ENCODE measurements around the gene LAIR2. TPM values are rescaled to one million over a fixed set of nuclear protein-coding genes. Genes with fewer than 3 reads are reported as not detected.
"Not testable (repeated sequence)": the region's sequence is repeated elsewhere in the genome, so short reads cannot be mapped to it uniquely, and the experiment has no call there.

The LAIR2 gene
- total and polyA plus RNA-seq, 7 experiments from 2014 or later: 0.85 to 12.8 (median 2.8) TPM; not detected in 1

DNA sequence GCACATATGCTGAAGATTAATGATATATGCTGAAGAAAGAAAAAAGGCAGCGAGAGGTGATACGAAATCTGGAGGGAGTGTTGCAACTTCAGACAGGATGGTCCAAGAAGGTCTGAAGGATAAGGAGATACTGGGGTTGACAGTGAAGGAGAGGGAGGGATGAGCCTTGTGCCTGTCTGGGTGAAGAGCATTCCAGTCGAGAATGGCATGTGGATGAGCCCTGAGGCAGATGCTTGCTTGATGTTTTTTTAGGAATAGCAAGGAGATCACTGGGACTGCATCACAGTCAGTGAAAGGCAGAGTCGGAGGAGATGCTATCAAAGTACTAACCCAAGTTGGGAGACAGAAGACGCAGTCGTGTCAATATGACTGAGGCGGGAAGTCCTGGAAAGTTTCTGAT is 13.3 kb upstream of the LAIR2 start:
- Mint-ChIP-seq H3K27ac (no peak overlapping the region), H3K4me1 (peaks cover 0 to 5% (median 0%) of the 10 kb centered on the region in 7 donors), H3K36me3 (no peaks in the 10 kb centered on the region), H3K4me3 (no peak overlapping the region), H3K9me3 (peaks cover 0 to 4% (median 0%) of the 10 kb centered on the region in 11 donors), H3K27me3 (peaks cover 9 to 30% (median 11%) of the 10 kb centered on the region in 5 donors)
- Histone ChIP-seq H3K9me3 (ENCODE audit: control insufficient read depth in 2 of 3, low read length in 3 of 3) (no peaks in the 10 kb centered on the region), H3K4me3 (ENCODE audit: low read length) (no peak overlapping the region), H3K27me3 (ENCODE audit: control insufficient read depth in 2 of 2, insufficient read depth in 2 of 2, low read length in 2 of 2) (no peaks in the 10 kb centered on the region), H3K36me3 (ENCODE audit: control insufficient read depth in 2 of 3, insufficient read depth in 3 of 3, low read length in 3 of 3) (no peaks in the 10 kb centered on the region), H3K27ac (ENCODE audit: low read depth, low read length) (no peak overlapping the region), H3K4me1 (ENCODE audit: control insufficient read depth in 2 of 2, insufficient read depth in 2 of 2, low read length in 2 of 2) (no peaks in the 10 kb centered on the region)
- POLR2A ChIA-PET: no interaction called here
- ATAC-seq (no peak), DNase-seq (no peak)
- intact Hi-C loops (cut with micrococcal nuclease): no loop called here
- CTCF ChIA-PET: no interaction called here

DNA sequence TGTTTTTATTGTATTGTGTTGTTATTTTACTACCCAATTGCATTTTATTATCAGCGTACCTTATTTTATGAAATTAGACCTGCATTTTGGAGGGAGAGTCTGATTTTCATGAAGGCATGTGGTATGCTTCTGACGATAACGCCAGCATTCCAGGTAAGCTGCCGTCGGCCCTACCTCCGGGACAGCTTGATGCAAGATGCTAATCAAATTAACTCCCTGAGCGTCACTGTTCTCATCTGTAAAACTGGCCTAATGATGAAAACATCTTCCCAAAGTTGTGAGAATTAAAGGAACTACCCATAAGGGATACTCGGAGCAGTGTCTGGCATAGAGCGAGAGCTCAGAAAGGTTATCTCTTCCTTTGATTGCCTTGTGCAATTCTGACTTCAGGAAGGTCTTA is 12.9 kb upstream of the LAIR2 start:
- Histone ChIP-seq H3K4me1 (ENCODE audit: control insufficient read depth in 2 of 2, insufficient read depth in 2 of 2, low read length in 2 of 2) (no peaks in the 10 kb centered on the region), H3K4me3 (ENCODE audit: low read length) (no peak overlapping the region), H3K36me3 (ENCODE audit: control insufficient read depth in 2 of 3, insufficient read depth in 3 of 3, low read length in 3 of 3) (no peaks in the 10 kb centered on the region), H3K27me3 (ENCODE audit: control insufficient read depth in 2 of 2, insufficient read depth in 2 of 2, low read length in 2 of 2) (no peaks in the 10 kb centered on the region), H3K27ac (ENCODE audit: low read depth, low read length) (no peak overlapping the region), H3K9me3 (ENCODE audit: control insufficient read depth in 2 of 3, low read length in 3 of 3) (no peaks in the 10 kb centered on the region)
- intact Hi-C loops (cut with micrococcal nuclease): no loop called here
- Mint-ChIP-seq H3K4me3 (no peak overlapping the region), H3K27me3 (peaks cover 7 to 28% (median 9%) of the 10 kb centered on the region in 5 donors), H3K36me3 (no peaks in the 10 kb centered on the region), H3K9me3 (peaks cover 0 to 4% (median 0%) of the 10 kb centered on the region in 11 donors), H3K27ac (no peak overlapping the region), H3K4me1 (peaks cover 0 to 4% (median 0%) of the 10 kb centered on the region in 7 donors)
- CTCF ChIA-PET: no interaction called here
- ATAC-seq (no peak), DNase-seq (no peak)
- POLR2A ChIA-PET: no interaction called here

DNA sequence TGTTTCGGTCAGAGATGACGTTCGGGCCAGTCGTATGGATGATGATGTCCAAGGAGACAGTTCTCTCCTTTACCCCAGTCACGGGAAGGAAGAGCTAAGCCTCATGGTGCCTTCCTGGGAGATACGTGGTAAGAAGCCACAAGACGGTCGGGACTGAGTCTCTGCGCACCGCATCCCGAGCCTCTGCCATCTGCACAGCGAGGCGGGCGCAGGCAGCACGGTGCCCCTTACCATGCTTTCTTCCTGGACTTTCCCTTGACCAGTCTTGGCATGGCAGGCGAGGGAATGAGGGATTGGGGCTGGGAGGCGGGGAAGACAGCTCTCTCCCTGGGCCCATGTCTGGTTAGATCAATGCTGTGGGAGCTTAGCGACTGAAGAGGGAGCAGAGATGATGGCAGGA is 10.1 kb upstream of the LAIR2 start:
- no peak overlapping the region for H3K27ac Mint-ChIP-seq
- intact Hi-C loops (cut with micrococcal nuclease): no loop called here
- no peak for DNase-seq
- peaks cover 2 to 16% (median 6%) of the 10 kb centered on the region in 7 donors for H3K4me1 Mint-ChIP-seq
- no peak for ATAC-seq
- Histone ChIP-seq H3K4me1 (ENCODE audit: control insufficient read depth in 2 of 2, insufficient read depth in 2 of 2, low read length in 2 of 2) (no peaks in the 10 kb centered on the region), H3K4me3 (ENCODE audit: low read length) (no peak overlapping the region), H3K9me3 (ENCODE audit: control insufficient read depth in 2 of 3, low read length in 3 of 3) (no peaks in the 10 kb centered on the region), H3K36me3 (ENCODE audit: control insufficient read depth in 2 of 3, insufficient read depth in 3 of 3, low read length in 3 of 3) (no peaks in the 10 kb centered on the region), H3K27me3 (ENCODE audit: control insufficient read depth in 2 of 2, insufficient read depth in 2 of 2, low read length in 2 of 2) (no peaks in the 10 kb centered on the region), H3K27ac (ENCODE audit: low read depth, low read length) (no peak overlapping the region)
- no peaks in the 10 kb centered on the region for H3K36me3 Mint-ChIP-seq
- no peak overlapping the region for H3K4me3 Mint-ChIP-seq
- ChIA-PET POLR2A (no interaction called here), CTCF (no interaction called here)
- peaks cover 7 to 42% (median 18%) of the 10 kb centered on the region in 5 donors for H3K27me3 Mint-ChIP-seq
- peaks cover 0 to 4% (median 0%) of the 10 kb centered on the region in 11 donors for H3K9me3 Mint-ChIP-seq

DNA sequence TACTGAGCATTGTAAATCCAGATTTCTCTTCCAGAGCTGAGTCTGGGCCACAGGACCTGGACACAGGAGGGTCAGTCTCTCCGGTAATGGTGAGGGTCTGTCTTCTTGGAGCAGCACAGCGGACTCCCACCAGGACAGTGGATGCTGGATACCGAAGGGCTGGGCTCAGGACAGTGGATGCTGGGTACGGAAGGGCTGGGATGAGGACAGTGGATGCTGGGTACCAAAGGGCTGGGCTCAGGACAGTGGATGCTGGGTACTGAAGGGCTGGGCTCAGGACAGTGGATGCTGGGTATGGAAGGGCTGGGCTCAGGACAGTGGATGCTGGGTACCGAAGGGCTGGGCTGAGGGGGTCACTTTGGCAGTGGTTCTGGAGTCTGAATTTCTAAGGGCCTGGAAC is 9.6 kb upstream of the LAIR2 start:
- CTCF ChIA-PET; H3K4me1 ChIP-seq (ENCODE audit: control insufficient read depth in 2 of 2, insufficient read depth in 2 of 2, low read length in 2 of 2); H3K27ac Mint-ChIP-seq; H3K27ac ChIP-seq (ENCODE audit: low read depth, low read length); H3K9me3 ChIP-seq (ENCODE audit: control insufficient read depth in 2 of 3, low read length in 3 of 3); intact Hi-C loops (cut with micrococcal nuclease); H3K36me3 ChIP-seq (ENCODE audit: control insufficient read depth in 2 of 3, insufficient read depth in 3 of 3, low read length in 3 of 3); ATAC-seq; H3K4me3 Mint-ChIP-seq; DNase-seq; POLR2A ChIA-PET; H3K27me3 ChIP-seq (ENCODE audit: control insufficient read depth in 2 of 2, insufficient read depth in 2 of 2, low read length in 2 of 2); H3K4me3 ChIP-seq (ENCODE audit: low read length); H3K9me3 Mint-ChIP-seq; H3K36me3 Mint-ChIP-seq: not testable (repeated sequence)
- H3K27me3 Mint-ChIP-seq: peaks cover 7 to 46% (median 18%) of the 10 kb centered on the region in 5 donors
- peaks cover 6 to 19% (median 11%) of the 10 kb centered on the region in 7 donors for H3K4me1 Mint-ChIP-seq

DNA sequence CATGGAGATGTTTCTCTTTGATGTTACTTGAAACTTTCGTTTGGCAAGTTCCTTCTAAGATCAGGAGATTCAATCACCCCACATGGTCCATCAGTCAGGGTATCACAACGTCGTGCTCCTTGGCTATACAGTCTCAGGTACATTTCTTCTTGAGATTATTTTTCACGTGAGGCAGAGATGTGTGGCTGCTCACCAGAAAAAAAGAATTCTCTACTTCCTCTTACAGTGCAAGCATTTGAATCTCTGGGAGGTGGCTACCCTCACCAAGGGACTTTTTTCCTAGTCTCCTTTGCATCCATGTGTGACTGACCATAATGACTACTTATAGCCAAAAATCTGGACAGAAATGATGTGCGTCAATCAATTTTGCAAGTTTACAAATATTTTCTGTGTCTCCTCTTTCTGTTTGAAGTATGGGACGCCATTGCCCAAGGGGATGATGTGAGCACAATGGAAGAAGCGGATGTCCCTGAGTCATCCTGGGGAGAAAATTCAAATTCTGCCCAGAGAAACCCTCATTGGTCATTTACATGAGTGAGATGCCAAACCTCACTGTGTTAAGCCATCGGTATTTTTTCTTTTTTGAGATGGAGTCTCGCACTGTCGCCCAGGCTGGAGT is 8.6 kb upstream of the LAIR2 start:
- Mint-ChIP-seq H3K27ac (peak overlapping the region in 2 of 9 donors; percentile 42 to 47), H3K4me3 (no peak overlapping the region), H3K36me3 (no peaks in the 10 kb centered on the region), H3K9me3 (peaks cover 0 to 4% (median 0%) of the 10 kb centered on the region in 11 donors), H3K27me3 (peaks cover 7 to 48% (median 18%) of the 10 kb centered on the region in 5 donors), H3K4me1 (peaks cover 9 to 22% (median 19%) of the 10 kb centered on the region in 7 donors)
- Histone ChIP-seq H3K27ac (ENCODE audit: low read depth, low read length) (no peak overlapping the region), H3K27me3 (ENCODE audit: control insufficient read depth in 2 of 2, insufficient read depth in 2 of 2, low read length in 2 of 2) (no peaks in the 10 kb centered on the region), H3K36me3 (ENCODE audit: control insufficient read depth in 2 of 3, insufficient read depth in 3 of 3, low read length in 3 of 3) (no peaks in the 10 kb centered on the region), H3K4me1 (ENCODE audit: control insufficient read depth in 2 of 2, insufficient read depth in 2 of 2, low read length in 2 of 2) (peaks cover 2 to 3% of the 10 kb centered on the region in 2 donors), H3K4me3 (ENCODE audit: low read length) (no peak overlapping the region), H3K9me3 (ENCODE audit: control insufficient read depth in 2 of 3, low read length in 3 of 3) (no peaks in the 10 kb centered on the region)
- DNase-seq (no peak), ATAC-seq (no peak)
- intact Hi-C loops (cut with micrococcal nuclease): no loop called here
- ChIA-PET CTCF (interaction anchor here (0.8 to 0.9 kb wide), 2 partner anchors 13 to 15 kb away, joined by 3 to 5 read pairs; no protein-coding TSS in a partner anchor), POLR2A (no interaction called here)

DNA sequence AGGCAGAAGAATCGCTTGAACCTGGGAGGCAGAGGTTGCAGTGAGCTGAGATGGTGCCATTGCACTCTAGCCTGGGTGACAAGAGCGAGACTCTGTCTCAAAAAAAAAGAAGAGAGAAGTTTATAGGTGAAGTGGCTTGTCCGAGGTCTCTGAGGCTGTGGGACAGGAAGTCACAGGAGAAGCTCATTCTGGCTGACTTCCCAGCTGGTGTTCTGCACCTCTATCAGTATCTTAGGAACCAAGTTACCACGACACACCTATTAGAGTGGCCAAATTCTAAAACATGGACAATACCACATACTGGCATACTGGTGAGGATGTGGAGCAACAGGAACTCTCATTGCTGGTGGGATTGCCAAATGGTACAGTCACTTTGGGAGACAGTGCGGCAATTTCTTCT is 7.3 kb upstream of the LAIR2 start:
- H3K27ac ChIP-seq (ENCODE audit: low read depth, low read length); H3K27ac Mint-ChIP-seq; H3K4me3 ChIP-seq (ENCODE audit: low read length); H3K36me3 Mint-ChIP-seq; H3K4me1 ChIP-seq (ENCODE audit: control insufficient read depth in 2 of 2, insufficient read depth in 2 of 2, low read length in 2 of 2); H3K9me3 ChIP-seq (ENCODE audit: control insufficient read depth in 2 of 3, low read length in 3 of 3); intact Hi-C loops (cut with micrococcal nuclease); H3K4me3 Mint-ChIP-seq; H3K27me3 ChIP-seq (ENCODE audit: control insufficient read depth in 2 of 2, insufficient read depth in 2 of 2, low read length in 2 of 2); H3K9me3 Mint-ChIP-seq; ATAC-seq; H3K36me3 ChIP-seq (ENCODE audit: control insufficient read depth in 2 of 3, insufficient read depth in 3 of 3, low read length in 3 of 3); DNase-seq; POLR2A ChIA-PET: not testable (repeated sequence)
- CTCF ChIA-PET: interaction anchor here (0.9 kb wide), 2 partner anchors 14 to 15 kb away, joined by 5 to 8 read pairs; no protein-coding TSS in a partner anchor
- H3K4me1 Mint-ChIP-seq: peaks cover 12 to 27% (median 23%) of the 10 kb centered on the region in 7 donors
- H3K27me3 Mint-ChIP-seq: peaks cover 7 to 47% (median 22%) of the 10 kb centered on the region in 5 donors
